K562 (cell line): Measurements from ENCODE around the gene SLC33A1. TPM values are rescaled to one million over a fixed set of nuclear protein-coding genes. Genes with fewer than 3 reads are reported as not detected.

ENCODE experiments used
- CBFA2T2 ChIP-seq: fragments of 450-650 bp; conservative IDR thresholded peaks from 2 replicates; pipeline ENCODE4 v1.6.1; 2017; ENCODE audit warnings: mild to moderate bottlenecking
- CREM ChIP-seq: IDR thresholded peaks from 2 replicates; pipeline ENCODE4 v1.6.1; 2014; ENCODE audit warnings: antibody characterized with exemption, low read depth
- DMBX1 ChIP-seq: fragments of 250-450 bp; sonication (Bioruptor Pico); IDR thresholded peaks from 2 replicates; pipeline ENCODE4 v1.8.0; 2022; ENCODE audit warnings: inconsistent platforms, mild to moderate bottlenecking, moderate library complexity, borderline replicate concordance
- HDAC8 ChIP-seq: fragments of 450-650 bp; IDR thresholded peaks from 2 replicates; pipeline ENCODE4 v1.6.1; 2016; ENCODE audit warnings: mild to moderate bottlenecking, missing genetic modification characterization, moderate library complexity, missing compliant biosample characterization
- HLTF ChIP-seq: fragments of 450-650 bp; IDR thresholded peaks from 2 replicates; pipeline ENCODE4 v1.6.1; 2016
- POLR3G ChIP-seq: IDR thresholded peaks from 2 replicates; pipeline ENCODE4 v1.6.1; 2011; ENCODE audit not compliant: insufficient read length, insufficient replicate concordance; ENCODE audit errors: extremely low read depth
- SIX5 ChIP-seq, 2 experiments: IDR thresholded peaks; 2 replicates each; pipeline ENCODE4 v1.6.1; 2011; ENCODE audit warnings: low read length in 2 of 2, borderline replicate concordance in 1 of 2, low read depth in 1 of 2, mild to moderate bottlenecking in 1 of 2, moderate library complexity in 1 of 2; ENCODE audit not compliant: insufficient read depth in 1 of 2
- ZNF253 ChIP-seq: fragments of 250-450 bp; sonication (Bioruptor Pico); conservative IDR thresholded peaks from 2 replicates; pipeline ENCODE4 v1.6.1; 2021; ENCODE audit warnings: mild to moderate bottlenecking
- polyA plus RNA-seq, 8 experiments: library from polyadenylated mRNA; depleted of rRNA in 4 of 8; stranded (reverse) in 5 of 8; unstranded in 3 of 8; fragments of >200 nt; fragmentation: Nextera tagmentation in 2 of 8; fragmentation: Illumina TruSeq in 1 of 8; extraction: Ambion mirVana in 2 of 8; extraction: Trizol in 1 of 8; gene quantifications; 2 replicates each; pipeline versions ENCODE4 v1.2.1 to v1.2.3, GENCODE V29; 2011 to 2014; ENCODE audit warnings: inconsistent platforms in 1 of 8, missing spikeins in 1 of 8
- total RNA-seq, 7 experiments: library from RNA; depleted of rRNA in 6 of 7; stranded (reverse); fragments of >200 nt in 6 of 7; fragmentation: Illumina TruSeq in 2 of 7; extraction: Trizol in 2 of 7; gene quantifications; 2 replicates each; pipeline versions ENCODE4 v1.2.1 to v1.2.3, GENCODE V29; 2011 to 2021; ENCODE audit warnings: low replicate concordance in 1 of 7
- TF ChIP-seq, protein P1 (sequence below): fragments of 450-650 bp; conservative IDR thresholded peaks from 2 replicates; pipeline ENCODE4 v1.6.1; 2016; ENCODE audit warnings: missing genetic modification characterization, low read depth, mild to moderate bottlenecking, missing compliant biosample characterization, moderate library complexity
- TF ChIP-seq, protein P2 (sequence below): fragments of 450-650 bp; IDR thresholded peaks from 2 replicates; pipeline ENCODE4 v1.6.1; 2016; ENCODE audit warnings: borderline replicate concordance
- TF ChIP-seq, protein P3 (sequence below), 2 experiments: fragments of 250-450 bp in 1 of 2; fragments of 450-650 bp in 1 of 2; sonication (Bioruptor Pico) in 1 of 2; IDR thresholded peaks; 2 replicates each; pipeline versions ENCODE4 v1.6.1 to v1.8.0; 2016 to 2021; ENCODE audit warnings: mild to moderate bottlenecking in 2 of 2, moderate library complexity in 2 of 2, missing compliant biosample characterization in 1 of 2, missing genetic modification characterization in 1 of 2
- TF ChIP-seq, protein P4 (sequence below): IDR thresholded peaks from 2 replicates; pipeline ENCODE4 v1.6.1; 2014; ENCODE audit warnings: antibody characterized with exemption
- TF ChIP-seq, protein P5 (sequence below): sonication (generic); formaldehyde crosslinking; IDR thresholded peaks from 2 replicates; pipeline ENCODE4 v1.8.0; 2022; ENCODE audit warnings: missing genetic modification reagents, mild to moderate bottlenecking, borderline replicate concordance
- TF ChIP-seq, protein P6 (sequence below): fragments of 450-650 bp; formaldehyde crosslinking; IDR thresholded peaks from 2 replicates; pipeline ENCODE4 v1.4.0; 2020; ENCODE audit warnings: mild to moderate bottlenecking, moderate library complexity

The SLC33A1 gene
- total and polyA plus RNA-seq, 9 of the 15 experiments (the other 6 are each of a cell fraction or from before 2014, with no cell fraction given), result 6.2 to 26.8 (median 19.6) TPM

DNA sequence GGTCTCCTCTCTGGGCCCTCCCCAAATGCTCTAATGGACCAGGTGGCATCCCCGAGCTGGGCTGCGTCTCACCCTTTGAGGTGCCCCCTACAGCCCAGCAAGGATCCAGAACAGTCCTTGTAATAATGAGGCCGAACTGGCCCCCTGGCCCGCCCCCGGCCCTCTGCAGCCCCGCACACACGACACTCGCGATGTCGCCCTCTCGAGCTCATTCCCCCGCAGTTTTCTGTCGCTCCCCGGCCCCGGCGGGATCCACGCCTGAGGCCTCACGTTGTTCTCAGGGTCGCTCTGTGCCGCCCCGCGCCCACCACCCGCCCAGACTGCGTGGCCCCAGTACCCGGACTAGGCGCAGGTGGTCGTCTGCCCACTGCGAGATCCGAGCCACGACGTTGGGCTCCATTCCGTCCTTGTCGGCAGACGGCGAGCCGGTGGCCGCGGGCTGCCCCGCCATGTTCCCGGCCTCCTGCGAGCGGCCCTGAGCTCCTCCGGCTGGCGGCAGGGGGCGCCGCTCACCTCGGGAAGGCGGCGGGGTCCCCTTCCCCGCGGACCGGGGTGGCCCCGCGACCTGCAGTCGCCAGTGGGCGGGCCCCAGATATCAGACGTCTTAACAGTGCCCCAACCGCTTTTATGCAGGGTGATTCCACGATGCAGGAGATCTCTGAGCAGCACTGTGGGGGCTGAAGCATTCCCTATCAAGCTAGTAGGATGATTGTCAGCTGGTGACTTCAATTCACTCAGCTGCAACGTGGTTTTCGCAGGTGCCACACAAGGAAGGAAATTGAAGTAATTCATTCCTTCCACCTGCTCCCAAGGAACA lies 48.2 kb downstream of the SLC33A1 start, which contains the start of gene C3orf33 (continued):
- TF ChIP-seq, protein P1, sequence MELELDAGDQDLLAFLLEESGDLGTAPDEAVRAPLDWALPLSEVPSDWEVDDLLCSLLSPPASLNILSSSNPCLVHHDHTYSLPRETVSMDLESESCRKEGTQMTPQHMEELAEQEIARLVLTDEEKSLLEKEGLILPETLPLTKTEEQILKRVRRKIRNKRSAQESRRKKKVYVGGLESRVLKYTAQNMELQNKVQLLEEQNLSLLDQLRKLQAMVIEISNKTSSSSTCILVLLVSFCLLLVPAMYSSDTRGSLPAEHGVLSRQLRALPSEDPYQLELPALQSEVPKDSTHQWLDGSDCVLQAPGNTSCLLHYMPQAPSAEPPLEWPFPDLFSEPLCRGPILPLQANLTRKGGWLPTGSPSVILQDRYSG (tag), result no peak
- TF ChIP-seq POLR3G, result no peak
- no peak for TF ChIP-seq SIX5 (IDR thresholded peaks at IDR 0.05; ENCODE audit: borderline replicate concordance in 1 of 2, insufficient read depth in 1 of 2, low read depth in 1 of 2, low read length in 2 of 2)
- TF ChIP-seq, protein P2, sequence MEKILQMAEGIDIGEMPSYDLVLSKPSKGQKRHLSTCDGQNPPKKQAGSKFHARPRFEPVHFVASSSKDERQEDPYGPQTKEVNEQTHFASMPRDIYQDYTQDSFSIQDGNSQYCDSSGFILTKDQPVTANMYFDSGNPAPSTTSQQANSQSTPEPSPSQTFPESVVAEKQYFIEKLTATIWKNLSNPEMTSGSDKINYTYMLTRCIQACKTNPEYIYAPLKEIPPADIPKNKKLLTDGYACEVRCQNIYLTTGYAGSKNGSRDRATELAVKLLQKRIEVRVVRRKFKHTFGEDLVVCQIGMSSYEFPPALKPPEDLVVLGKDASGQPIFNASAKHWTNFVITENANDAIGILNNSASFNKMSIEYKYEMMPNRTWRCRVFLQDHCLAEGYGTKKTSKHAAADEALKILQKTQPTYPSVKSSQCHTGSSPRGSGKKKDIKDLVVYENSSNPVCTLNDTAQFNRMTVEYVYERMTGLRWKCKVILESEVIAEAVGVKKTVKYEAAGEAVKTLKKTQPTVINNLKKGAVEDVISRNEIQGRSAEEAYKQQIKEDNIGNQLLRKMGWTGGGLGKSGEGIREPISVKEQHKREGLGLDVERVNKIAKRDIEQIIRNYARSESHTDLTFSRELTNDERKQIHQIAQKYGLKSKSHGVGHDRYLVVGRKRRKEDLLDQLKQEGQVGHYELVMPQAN, result no peak
- 0 out of 2 replicates have a peak, but pooled peaks have one; percentile 46 for TF ChIP-seq HDAC8 (tag)
- no peak for TF ChIP-seq CBFA2T2
- TF ChIP-seq, protein P3, sequence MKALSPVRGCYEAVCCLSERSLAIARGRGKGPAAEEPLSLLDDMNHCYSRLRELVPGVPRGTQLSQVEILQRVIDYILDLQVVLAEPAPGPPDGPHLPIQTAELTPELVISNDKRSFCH (CRISPR knock-in tag; IDR thresholded peaks at IDR 0.05), result no peak
- TF ChIP-seq, protein P3 (tag; IDR thresholded peaks at IDR 0.05), result no peak
- 0 out of 2 replicates have a peak, but pooled peaks have one; percentile 33 for TF ChIP-seq CREM
- TF ChIP-seq HLTF, result no peak
- TF ChIP-seq, protein P4, sequence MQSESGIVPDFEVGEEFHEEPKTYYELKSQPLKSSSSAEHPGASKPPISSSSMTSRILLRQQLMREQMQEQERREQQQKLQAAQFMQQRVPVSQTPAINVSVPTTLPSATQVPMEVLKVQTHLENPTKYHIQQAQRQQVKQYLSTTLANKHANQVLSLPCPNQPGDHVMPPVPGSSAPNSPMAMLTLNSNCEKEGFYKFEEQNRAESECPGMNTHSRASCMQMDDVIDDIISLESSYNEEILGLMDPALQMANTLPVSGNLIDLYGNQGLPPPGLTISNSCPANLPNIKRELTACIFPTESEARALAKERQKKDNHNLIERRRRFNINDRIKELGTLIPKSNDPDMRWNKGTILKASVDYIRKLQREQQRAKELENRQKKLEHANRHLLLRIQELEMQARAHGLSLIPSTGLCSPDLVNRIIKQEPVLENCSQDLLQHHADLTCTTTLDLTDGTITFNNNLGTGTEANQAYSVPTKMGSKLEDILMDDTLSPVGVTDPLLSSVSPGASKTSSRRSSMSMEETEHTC, result no peak
- no peak for TF ChIP-seq ZNF253
- TF ChIP-seq, protein P5, sequence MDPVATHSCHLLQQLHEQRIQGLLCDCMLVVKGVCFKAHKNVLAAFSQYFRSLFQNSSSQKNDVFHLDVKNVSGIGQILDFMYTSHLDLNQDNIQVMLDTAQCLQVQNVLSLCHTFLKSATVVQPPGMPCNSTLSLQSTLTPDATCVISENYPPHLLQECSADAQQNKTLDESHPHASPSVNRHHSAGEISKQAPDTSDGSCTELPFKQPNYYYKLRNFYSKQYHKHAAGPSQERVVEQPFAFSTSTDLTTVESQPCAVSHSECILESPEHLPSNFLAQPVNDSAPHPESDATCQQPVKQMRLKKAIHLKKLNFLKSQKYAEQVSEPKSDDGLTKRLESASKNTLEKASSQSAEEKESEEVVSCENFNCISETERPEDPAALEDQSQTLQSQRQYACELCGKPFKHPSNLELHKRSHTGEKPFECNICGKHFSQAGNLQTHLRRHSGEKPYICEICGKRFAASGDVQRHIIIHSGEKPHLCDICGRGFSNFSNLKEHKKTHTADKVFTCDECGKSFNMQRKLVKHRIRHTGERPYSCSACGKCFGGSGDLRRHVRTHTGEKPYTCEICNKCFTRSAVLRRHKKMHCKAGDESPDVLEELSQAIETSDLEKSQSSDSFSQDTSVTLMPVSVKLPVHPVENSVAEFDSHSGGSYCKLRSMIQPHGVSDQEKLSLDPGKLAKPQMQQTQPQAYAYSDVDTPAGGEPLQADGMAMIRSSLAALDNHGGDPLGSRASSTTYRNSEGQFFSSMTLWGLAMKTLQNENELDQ (CRISPR knock-in tag), result no peak
- TF ChIP-seq, protein P6, sequence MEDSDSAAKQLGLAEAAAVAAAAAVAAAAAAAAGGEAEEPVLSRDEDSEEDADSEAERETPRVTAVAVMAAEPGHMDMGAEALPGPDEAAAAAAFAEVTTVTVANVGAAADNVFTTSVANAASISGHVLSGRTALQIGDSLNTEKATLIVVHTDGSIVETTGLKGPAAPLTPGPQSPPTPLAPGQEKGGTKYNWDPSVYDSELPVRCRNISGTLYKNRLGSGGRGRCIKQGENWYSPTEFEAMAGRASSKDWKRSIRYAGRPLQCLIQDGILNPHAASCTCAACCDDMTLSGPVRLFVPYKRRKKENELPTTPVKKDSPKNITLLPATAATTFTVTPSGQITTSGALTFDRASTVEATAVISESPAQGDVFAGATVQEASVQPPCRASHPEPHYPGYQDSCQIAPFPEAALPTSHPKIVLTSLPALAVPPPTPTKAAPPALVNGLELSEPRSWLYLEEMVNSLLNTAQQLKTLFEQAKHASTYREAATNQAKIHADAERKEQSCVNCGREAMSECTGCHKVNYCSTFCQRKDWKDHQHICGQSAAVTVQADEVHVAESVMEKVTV (CRISPR knock-in tag), result peak; percentile 76
- TF ChIP-seq DMBX1 (CRISPR knock-in tag), result no peak
